H54 (cell line): Measurements from ENCODE around the gene ST3GAL5.
A peak's percentile ranks its signal among the peaks of the same experiment; 100 is the strongest.
"Not testable (repeated sequence)": the region's sequence is repeated elsewhere in the genome, so short reads cannot be mapped to it uniquely, and the experiment has no call there.

Source experiments
- DNase-seq: peaks from one replicate; pipeline ENCODE4 v3.0.0; 2011; ENCODE audit warnings: low spot score, mixed read lengths; ENCODE audit not compliant: insufficient read length
- FAIRE-seq: peaks from 3 replicates; lab custom pipeline; 2011; peaks lifted over from hg19 to GRCh38; lab: Jason Lieb, UNC
- POLR2A ChIP-seq: IDR thresholded peaks from 2 replicates; pipeline ENCODE4 v1.6.1; 2011; ENCODE audit warnings: low read depth, mild to moderate bottlenecking, low read length

ST3GAL5 gene

DNA sequence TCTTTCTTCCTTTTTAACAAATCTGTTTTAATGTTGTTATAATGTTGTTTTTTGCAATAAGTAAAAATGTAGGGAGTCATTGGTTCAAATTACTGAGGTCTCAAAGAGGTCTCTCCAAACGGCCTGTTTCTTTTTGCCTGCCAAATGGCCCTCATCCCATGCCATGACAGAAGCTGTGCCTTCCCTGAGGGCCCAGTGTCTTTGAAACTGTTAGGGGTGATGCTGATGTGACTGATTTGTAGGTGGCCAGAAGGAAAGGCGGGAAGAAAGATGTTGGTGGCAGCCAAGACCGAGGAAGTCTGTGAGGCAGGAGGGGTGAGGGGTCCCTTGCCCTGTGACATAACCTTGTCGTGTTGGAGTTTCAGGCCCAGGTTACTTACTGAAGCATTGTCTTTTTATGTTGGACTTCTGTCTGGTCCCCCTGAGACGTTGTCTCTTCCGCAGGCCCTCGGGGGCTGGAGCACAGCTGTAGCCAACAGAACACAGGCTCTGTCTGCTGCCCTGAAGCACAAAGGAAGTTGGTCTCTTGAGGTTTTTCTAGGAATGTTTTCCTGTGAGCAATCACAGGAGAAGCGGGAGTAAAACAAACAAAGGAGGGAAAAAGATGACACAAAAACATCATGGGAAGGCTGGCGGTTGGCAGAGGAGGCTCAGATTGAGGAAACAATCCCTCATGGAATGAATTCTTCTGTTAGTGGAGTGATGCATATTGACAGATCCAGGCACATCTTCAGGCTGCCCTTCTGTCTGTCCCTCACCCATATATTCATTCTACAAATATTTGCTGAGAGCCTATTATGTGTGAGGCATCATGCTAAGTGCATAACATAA, 4.9 kb upstream of the ST3GAL5 start:
- TF ChIP-seq POLR2A: no peak
- peak; percentile 41 for DNase-seq
- FAIRE-seq: peak; percentile 67

DNA sequence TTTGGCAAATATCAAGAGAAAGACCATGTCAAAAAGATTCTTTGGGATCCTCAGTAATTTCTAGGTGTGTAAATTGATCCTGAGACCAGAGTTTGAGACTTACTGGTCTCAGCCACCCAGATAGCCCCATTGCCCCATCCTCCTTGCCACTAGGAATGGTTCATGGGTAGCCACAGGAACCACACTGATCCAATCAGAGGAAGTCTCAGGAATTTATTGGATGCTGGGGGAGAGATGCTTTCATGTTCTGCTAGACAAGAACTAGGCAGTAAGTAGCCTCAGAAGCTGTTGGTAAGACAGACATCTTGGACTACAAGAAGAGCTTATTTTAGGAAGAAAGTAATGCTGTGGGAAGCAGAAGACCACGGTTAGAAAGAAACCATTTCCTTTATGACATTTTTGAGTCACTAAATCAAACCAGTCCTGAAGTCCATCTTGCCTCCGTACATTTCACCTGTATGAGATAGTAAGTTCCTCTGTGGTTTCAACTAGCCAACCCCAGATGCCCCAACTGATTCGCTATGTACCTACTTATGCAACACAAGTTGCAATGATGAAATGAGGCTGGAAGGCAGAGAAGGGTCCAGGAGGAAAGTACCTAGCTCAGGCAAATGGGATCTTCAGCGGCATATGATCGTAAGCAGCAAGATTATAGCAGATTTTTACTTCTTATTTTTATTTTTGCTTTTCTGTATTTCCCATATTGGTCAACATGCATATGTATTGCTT, 3.6 kb upstream of the ST3GAL5 start:
- FAIRE-seq (no peak), DNase-seq (no peak)
- no peak for TF ChIP-seq POLR2A

DNA sequence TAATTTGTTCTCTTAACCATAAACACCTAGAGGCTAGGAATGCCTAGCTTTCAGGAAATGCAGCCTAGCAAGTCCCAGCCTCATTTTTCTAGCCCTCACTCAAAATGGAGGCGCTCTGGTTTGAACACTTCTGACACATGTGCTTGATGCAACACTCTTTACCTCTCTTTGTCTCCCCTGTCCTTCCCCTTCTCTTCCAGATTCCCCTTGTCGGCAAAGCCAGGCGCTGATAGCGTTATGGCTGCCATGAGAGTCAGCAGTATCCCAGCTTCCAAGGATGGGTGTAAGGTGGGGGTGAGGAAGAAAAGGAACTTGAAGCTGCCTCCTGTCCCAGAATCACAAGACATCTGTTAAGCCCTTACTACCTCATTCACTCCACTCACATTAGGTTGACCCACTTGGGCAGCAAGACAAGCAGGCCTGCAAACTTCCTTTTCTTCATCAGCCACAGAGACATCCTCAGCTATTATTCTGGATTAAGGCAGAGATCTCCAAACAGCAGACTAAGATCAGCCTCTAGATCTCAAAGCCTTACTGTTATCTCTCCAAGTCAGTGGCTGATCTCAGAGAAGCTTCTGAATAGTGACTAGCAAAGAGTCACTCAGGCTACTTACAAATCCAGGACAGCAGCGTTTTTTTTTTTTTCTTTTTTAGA, 1.9 kb upstream of the ST3GAL5 start:
- DNase-seq: no peak
- TF ChIP-seq POLR2A: no peak
- no peak for FAIRE-seq

DNA sequence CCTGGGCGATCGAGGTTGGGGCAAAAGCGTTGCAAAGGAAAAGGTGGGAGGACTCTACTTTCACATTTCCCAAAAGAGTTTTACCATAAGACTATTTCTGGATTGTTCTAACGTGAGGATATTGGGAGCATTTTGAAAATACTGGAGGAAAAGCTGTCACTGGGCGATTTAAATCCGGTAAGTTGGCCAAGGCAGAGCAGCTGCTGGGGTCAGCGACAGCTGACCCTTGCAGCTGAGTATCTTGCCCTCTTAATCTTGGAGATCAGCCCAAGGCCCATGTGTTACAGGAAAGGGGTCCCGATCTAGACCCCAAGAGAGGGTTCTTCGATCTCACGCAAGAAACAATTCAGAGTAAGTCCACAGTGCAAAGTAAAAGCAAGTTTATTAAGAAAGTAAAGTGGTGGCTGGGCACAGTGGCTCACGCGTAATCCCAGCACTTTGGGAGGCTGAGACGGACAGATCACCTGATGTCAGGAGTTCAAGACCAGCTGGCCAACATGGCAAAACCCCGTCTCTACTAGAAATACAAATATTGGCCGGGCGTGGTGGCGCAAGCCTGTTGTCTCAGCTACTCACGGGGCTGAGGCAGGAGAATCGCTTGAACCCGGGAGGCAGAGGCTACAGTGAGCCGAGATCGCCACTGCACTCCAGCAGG, 964 bp upstream of the ST3GAL5 start:
- no peak for TF ChIP-seq POLR2A
- FAIRE-seq: no peak

DNA sequence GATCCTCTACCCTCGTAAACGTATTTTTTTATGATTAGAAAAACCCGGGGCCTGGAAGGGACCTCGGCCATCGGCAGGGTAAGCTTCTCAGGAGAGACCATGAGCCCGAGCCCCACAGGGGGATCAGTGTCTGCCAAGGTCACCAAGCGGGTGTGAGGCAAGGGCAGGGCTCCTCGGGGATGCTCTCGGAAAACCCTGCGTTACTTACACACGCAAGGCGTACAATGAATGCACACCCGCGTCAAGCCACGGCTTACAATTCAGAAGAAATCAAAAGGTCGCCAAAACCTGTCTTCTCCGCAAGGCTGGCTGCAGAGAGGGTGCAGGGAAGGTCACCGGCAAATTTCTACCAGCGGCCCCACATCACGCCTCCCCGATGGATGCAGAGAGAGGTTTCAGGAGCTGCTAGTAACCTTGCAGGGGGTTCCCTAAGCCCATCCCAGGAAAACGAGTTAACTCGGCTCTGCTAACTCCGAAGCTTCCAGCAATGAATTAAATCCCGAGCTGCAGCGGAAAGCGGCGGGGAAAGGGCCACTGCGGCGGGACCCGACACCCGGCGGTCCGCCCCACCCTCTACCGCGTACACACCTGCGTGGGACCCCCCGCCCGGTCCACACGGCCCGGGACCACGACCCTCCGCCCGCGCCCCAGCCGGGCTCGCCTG, 638 bp downstream of the ST3GAL5 start:
- DNase-seq: no peak
- TF ChIP-seq POLR2A: no peak
- no peak for FAIRE-seq

More for the DNA sequence above, 964 bp upstream of the ST3GAL5 start:
- DNase-seq: no peak

DNA sequence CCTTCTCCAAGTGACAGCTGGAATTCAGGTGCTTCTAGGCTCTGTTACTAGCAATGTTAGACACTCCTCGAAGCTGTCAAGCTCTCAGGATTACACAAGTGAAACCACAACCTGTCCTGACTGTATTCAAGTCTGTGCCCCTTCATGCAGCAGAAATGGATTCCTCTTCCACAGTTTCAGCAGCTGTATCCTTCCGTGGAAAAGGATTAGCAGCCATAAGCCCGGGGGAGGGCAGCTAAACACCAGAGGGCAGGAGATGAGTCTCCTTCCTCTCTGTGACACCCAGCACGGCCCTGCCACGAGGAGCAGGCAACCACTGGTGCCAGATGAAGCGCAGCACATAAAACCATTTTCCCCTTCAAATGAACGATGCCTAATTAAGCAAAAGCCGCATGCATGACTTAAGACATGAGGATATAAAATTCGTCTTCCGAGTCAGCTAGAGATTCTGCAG, 1.2 kb downstream of the ST3GAL5 start:
- no peak for DNase-seq
- no peak for FAIRE-seq
- TF ChIP-seq POLR2A: no peak

DNA sequence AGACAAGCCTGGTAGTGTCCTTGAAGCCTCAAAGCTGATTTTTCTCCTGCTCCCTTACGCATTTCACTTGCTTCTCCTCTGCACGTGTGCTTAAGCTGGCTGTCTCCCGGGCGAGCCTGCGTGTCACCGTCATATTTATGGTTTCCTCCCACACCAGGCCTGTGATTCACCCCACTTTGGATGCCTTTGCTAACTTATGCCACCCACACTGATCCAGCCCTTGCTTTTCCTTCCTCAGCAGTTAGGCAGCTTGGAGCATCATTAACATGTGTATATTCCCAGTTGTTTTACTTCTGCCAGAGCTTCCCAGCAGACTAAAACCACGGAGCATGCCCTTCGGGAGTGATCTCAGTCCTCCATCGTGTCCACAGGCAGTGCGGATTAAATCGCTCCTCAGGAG, 2.2 kb downstream of the ST3GAL5 start:
- TF ChIP-seq POLR2A: no peak
- FAIRE-seq (peak; percentile 70), DNase-seq (peak; percentile 78)

DNA sequence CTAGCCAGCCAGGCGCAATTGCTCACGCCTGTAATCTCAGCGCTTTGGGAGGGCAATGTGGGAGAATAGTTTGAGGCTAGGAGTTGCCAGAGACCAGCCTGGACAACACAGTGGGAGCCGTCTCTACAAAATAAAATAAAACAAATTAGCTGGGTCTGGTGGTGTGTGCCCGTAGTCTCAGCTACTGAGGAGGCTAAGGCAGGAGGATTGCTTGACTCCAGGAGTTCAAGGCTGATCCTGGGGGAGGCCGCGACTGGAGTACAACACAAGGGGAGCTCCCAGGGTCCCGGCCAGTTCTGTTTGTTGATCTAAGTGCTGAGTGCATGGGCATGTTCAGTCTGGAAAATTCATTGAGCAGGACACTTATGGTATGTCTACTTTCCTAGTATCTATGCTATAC, 2.6 kb downstream of the ST3GAL5 start:
- TF ChIP-seq POLR2A: no peak
- FAIRE-seq: no peak
- DNase-seq: no peak

DNA sequence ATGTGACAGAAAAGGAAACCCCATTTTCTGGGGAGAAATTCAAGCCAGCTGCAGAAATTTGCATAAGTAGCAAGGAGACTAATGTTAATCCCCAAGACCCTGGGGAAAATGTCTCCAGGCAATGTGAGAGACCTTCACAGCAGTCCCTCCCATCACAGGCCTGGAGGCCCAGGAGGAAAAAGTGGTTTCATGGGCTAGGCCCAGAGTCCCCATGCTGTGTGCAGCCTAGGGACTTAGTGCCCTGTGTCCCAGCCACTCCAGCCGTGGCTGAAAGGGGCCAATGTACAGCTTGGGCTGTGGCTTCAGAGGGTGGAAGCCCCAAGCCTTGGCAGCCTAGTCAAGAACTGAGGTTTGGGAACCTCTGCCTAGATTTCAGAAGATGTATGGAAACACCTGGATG, 7.0 kb downstream of the ST3GAL5 start:
- not testable (repeated sequence) for DNase-seq, FAIRE-seq

DNA sequence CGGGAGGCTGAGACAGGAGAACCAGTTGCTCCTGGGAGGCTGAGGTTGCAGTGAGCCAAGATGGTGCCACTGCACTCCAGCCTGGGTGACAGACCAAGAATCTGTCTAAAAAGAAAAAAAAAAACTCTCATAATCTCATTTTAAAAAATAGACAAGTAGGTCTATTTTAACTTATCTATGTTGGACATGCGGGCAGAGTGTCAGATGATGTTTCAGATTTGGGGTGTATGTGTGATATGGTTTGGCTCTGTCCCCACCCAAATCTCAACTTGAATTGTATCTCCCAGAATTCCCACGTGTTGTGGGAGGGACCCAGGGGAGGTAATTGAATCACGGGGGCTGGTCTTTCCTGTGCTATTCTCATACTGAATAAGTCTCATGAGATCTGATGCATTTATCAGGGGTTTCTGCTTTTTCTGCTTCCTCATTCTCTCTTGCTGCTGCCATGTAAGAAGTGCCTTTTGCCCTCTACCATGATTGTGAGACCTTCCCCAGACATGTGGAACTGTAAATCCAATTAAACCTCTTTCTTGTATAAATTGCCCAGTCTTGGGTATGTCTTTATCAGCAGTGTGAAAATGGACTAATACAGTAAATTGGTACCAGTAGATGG, 8.0 kb downstream of the ST3GAL5 start:
- not testable (repeated sequence) for FAIRE-seq, DNase-seq

DNA sequence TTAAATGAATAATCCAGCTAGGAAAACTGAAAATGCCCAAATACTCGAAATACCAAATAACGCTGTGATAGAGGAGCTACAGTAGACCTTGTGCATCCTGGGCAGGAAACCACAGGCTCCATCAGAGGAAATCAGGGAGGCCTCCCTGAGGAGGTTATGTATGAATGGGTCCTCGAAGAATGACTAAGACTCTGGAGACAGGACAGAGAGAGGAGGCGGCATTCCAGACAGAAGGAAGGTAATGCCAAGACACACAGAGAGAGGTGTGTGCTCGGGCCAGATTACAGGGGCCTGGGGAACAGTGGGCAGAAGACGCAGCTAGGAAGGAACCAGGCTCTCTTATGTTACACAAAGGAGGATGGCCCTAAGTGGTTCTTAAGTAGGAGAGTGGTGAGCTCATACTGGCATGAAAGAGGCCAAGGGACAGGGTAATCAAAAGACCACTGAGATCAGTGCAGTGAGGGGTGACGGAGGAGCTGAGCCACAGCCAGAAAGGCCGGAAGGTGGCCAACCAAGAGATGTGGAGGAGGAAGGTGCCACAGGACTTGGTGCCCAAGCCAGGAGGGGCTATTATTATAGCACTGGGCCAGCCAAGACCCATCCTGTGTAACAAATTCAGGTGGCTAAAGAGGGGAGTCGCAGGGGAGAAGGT, 9.9 kb downstream of the ST3GAL5 start:
- DNase-seq (no peak), FAIRE-seq (no peak)
- no peak for TF ChIP-seq POLR2A

DNA sequence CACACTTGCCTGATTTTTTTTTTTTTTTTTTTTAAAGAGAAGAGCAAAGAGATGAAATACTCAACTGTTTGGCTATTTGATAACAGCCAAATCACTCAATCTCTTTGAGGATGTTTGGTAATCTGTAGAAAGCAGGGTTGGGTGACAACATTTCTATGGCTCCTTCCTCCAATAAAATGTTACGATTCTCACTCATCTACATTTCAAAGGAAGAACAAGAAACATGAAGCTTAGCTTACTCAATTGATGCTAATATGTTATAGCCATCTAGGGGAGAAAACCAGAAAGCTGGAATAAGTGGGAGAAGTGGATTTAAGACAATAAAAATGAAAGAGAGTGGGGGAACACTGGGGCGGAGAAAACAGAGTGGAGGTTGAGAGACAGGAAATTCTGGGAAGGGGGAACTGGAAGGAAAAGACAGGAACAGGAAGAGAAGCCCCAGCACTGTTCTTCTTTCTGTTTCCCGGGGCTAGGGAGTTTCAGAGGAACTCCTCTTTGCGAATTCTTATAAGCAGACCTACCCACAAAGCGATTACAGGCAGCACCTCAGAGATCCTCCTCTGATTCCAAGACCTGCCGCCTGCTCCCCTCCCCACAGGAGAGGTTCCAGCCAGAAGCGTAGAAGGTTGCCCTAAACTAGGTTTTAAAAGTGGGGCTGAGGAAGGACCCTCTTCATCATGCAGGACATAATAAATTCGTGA, 13.3 kb downstream of the ST3GAL5 start:
- TF ChIP-seq POLR2A: no peak
- no peak for DNase-seq
- FAIRE-seq: no peak

DNA sequence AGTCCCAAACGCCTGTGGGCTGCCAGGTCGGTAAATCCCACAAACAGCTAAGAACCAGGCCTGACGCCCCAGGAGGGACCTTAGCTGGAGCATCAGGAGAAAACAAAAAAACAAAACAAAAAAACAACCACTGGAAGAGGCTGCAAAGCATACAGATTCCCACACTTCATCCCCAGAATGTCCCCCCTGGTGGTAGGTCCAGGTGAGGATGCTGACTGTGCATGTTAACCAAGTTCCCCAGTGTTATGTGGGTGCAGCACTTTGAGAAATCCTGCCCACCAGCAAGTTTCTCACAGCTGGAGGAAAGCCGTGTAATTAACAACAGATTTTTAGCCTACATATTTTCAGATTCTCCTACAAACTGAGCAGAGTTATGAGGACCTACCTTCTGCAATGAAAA, 15.1 kb downstream of the ST3GAL5 start:
- FAIRE-seq (no peak), DNase-seq (no peak)
- no peak for TF ChIP-seq POLR2A
